Measurements from ENCODE around the gene INTS4.
"Not testable (repeated sequence)": the region's sequence is repeated elsewhere in the genome, so short reads cannot be mapped to it uniquely, and the experiment has no call there.

Gene INTS4

DNA sequence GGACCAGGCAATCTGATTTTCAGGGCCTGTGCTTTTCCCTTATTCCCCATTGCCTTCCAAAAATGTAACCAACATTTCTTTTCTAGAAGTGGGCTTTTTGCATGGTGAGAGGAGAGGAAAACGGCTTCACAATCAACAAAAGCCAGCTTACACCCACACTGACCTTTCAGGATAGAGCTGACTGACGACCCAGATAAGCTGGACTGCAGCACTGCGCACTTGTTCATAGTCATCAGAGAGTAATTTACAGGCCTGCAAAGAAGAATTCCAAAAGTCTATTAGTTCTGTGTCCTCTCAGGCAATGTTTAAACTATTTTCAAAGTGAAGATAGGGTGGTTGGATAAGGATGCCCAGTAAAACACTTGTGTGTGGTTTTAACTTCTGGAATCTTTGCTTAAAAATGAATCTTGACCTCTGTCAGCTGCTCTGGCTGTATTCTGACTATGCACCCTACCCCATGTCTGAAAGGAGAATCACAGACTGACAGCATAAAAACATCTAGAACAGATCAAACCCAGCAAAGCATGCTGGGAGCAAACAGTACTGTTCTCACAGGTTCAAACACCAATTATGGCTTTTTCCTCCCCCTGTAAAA, 35.8 kb downstream of the INTS4 start:
- DNase-seq, CTCF ChIA-PET, H3K4me1 Mint-ChIP-seq, H3K27ac Mint-ChIP-seq, H3K9me3 Mint-ChIP-seq, H3K4me3 Mint-ChIP-seq, H3K27me3 Mint-ChIP-seq: not testable (repeated sequence)
- peaks cover 20% of the 10 kb centered on the region for H3K36me3 Mint-ChIP-seq

DNA sequence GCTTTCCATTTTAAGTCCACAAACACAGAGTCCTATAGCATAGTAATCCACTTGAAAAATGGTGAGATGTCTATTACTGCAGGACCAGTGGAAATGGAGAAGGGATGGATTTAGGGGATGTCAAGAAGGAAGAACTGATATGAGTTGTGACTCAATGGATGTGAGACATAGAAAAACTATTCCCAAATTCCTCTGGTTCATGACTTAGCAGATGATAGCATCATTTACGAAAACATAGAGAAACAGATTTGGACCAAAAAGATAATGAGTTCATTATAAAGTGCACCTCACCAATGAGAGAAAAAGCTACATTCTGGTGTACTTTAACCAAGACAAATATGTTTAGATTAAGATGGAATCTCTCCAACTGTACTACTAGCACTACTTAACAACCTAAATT, 51.2 kb downstream of the INTS4 start:
- CTCF ChIA-PET, H3K27ac Mint-ChIP-seq, H3K4me3 Mint-ChIP-seq, DNase-seq, H3K9me3 Mint-ChIP-seq, H3K27me3 Mint-ChIP-seq, H3K4me1 Mint-ChIP-seq: not testable (repeated sequence)
- peaks cover 22% of the 10 kb centered on the region for H3K36me3 Mint-ChIP-seq

DNA sequence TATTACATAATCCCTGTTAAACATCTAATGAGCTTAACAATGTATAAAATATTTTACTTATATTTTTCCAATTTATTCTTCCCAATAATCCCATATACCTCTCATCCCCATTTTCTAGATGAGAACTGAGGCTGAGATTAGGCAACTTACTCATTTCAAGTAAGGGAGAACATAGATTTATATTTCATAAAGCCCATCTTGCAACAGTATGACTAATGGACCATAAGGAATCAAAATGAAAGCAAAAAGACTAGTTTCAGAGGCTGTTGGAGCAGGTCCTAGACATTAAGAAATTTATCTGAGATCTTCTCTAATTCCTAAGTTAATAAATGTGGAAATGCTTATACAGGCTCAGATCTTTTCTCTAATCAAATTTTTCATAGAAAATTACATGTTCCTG, 52.0 kb downstream of the INTS4 start:
- DNase-seq, H3K4me1 Mint-ChIP-seq, H3K4me3 Mint-ChIP-seq, CTCF ChIA-PET, H3K27me3 Mint-ChIP-seq, H3K27ac Mint-ChIP-seq, H3K9me3 Mint-ChIP-seq: not testable (repeated sequence)
- peaks cover 18% of the 10 kb centered on the region for H3K36me3 Mint-ChIP-seq

DNA sequence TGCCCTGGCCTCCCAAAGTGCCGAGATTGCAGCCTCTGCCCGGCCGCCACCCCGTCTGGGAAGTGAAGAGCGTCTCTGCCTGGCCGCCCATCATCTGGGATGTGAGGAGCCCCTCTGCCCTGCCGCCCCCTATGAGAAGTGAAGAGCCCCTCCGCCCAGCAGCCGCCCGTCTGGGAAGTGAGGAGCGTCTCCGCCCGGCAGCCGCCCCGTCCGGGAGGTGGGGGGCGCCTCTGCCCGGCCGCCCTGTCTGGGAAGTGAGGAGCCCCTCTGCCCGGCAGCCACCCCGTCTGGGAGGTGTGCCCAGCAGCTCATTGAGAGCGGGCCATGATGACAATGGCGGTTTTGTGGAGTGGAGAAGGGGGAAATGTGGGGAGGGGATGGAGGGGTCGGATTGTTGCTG, 60.9 kb downstream of the INTS4 start:
- H3K9me3 Mint-ChIP-seq, H3K27me3 Mint-ChIP-seq, CTCF ChIA-PET, H3K4me1 Mint-ChIP-seq, H3K27ac Mint-ChIP-seq, H3K4me3 Mint-ChIP-seq, DNase-seq: not testable (repeated sequence)
- H3K36me3 Mint-ChIP-seq, result peaks cover 36% of the 10 kb centered on the region

DNA sequence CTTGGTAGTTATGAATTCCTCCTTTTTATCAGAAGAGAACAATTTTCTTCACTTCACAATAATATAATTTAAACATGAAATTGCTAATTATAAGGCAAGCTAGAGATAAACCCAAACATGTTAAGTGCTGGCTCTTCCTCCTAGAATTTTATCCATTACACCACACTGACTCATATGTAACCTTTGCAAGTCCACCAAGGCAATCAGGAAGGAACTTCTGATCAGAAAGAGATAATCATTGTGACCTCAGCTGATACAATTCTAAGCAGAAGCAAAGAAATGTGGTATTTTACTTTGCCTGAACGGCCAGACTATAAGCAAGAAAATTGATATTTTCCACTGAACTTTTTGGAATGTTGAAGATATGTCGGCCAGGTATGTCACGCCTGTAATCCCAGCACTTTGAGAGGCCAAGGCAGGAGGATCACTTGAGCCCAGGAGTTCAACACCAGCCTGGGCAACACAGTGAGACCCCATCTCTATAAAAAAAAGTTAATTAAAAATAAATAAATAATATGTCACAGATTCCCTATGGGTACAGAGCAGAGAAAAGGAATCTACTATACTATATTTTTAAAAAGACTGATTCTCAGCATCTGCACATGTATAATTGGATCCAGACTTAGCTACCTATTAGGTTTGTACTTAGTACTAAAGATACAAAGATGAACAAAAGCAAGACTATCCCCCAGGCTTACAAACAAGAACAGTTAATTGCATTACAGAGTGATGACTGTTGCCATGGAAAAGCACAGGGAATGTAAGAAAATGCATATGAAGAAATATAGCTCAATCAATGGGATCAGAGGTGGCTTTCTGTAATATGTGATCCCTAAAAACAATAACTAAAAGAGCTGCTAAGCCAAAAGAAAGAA, 63.9 kb downstream of the INTS4 start:
- CTCF ChIA-PET, H3K4me1 Mint-ChIP-seq, H3K27ac Mint-ChIP-seq, H3K4me3 Mint-ChIP-seq, H3K27me3 Mint-ChIP-seq, DNase-seq, H3K9me3 Mint-ChIP-seq: not testable (repeated sequence)
- H3K36me3 Mint-ChIP-seq, result peaks cover 42% of the 10 kb centered on the region

DNA sequence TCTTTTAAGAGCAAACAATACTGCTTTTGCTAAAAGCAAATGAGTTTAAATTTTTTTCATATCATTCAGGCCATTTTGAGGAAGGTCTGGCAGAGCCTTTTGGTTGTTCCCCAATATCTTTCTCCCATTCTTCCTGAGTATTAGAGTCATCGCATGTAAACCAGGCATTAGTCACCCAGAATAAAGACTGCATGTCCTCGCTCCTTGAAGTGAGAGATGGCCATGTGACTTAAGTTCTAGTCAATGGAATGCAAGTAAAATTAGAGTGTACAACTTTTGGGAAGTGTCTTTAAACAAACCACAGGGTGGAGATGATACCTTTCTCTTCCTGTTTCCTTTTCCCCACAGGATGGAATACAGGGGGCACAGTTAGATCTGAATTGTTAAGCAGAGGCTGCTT, 76.8 kb downstream of the INTS4 start:
- H3K27me3 Mint-ChIP-seq, H3K9me3 Mint-ChIP-seq, H3K4me1 Mint-ChIP-seq, H3K4me3 Mint-ChIP-seq, CTCF ChIA-PET, DNase-seq: not testable (repeated sequence)
- peak overlapping the region; percentile 39 for H3K27ac Mint-ChIP-seq
- H3K36me3 Mint-ChIP-seq, result peaks cover 13% of the 10 kb centered on the region

DNA sequence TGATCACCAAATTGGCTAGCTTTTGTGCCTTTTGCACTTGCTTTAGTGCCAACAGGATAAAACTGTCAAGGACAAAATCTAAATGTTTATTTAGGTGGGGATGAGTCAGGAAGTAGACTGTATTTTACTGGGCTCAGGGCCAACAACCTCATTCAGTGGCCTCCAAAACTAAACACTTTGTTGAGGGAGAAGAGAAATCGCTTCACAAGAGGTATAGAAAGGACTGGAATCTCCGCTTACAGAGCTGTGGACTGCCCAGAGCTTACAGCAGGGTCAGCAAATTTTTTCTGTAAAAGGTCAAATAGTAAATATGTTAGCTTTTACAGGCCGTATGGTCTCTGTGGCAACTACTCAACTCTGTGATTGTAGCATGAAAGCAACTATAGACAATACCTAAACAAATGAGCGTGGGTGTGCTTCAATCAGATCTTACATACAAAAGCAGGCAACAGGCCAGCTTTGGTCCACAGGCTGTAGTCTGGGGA, 80.1 kb downstream of the INTS4 start:
- CTCF ChIA-PET, H3K27me3 Mint-ChIP-seq, DNase-seq, H3K4me3 Mint-ChIP-seq, H3K4me1 Mint-ChIP-seq, H3K9me3 Mint-ChIP-seq, H3K27ac Mint-ChIP-seq: not testable (repeated sequence)
- peaks cover 24% of the 10 kb centered on the region for H3K36me3 Mint-ChIP-seq

DNA sequence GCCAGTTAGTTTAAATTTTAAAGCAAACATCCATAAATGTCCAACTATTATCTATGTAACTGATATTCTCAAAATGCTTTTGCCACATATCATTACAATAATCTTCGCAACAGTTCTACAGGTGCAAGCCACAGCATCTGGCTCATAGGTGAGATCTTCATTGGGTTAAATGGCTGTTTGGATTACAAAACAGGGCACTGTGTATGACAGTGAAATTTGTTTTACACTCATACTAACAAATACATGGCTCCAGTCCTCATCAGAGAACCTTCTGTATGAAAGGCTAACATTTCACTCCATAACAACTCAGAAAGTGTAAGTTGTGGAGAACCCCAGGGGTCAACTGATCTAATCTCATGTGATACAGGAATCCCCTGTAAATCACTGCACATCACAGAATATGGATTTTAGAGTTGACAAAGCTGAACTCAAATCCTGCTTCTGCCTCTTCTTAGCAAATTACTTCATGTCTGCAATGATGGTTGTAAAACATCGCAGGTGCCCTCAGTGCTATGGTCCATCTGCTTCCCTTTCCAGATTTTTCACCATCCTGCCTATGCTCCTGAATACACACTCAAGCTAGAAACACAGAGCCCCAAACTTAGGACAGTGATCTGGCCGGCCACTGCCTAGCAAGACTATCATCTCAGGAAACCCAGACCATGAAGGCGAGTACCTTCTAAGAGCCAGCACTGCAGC, 80.7 kb downstream of the INTS4 start:
- H3K36me3 Mint-ChIP-seq, result peaks cover 22% of the 10 kb centered on the region
- H3K4me3 Mint-ChIP-seq, CTCF ChIA-PET, H3K27me3 Mint-ChIP-seq, H3K9me3 Mint-ChIP-seq, H3K4me1 Mint-ChIP-seq, H3K27ac Mint-ChIP-seq, DNase-seq: not testable (repeated sequence)

DNA sequence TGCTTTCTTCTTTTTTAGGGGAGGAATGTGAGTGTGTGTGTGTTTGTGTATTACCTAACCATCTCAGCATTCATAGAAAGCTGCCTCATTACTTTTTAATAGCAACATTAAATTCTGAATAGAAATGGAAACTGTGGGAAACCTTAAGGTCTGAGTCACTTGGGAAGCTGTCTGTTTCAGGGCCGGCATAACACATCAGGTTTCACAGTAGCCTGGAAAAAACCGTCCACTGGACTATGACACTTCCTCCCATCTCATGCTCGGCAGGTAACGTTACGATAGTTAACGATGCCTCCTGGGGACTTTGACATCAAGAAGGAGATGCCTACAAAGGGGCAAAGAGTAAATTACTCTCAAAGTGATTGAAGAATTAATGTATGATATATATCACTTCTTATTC, 83.6 kb downstream of the INTS4 start:
- H3K27ac Mint-ChIP-seq, CTCF ChIA-PET, H3K9me3 Mint-ChIP-seq, H3K4me1 Mint-ChIP-seq, DNase-seq, H3K4me3 Mint-ChIP-seq, H3K27me3 Mint-ChIP-seq: not testable (repeated sequence)
- peaks cover 21% of the 10 kb centered on the region for H3K36me3 Mint-ChIP-seq

DNA sequence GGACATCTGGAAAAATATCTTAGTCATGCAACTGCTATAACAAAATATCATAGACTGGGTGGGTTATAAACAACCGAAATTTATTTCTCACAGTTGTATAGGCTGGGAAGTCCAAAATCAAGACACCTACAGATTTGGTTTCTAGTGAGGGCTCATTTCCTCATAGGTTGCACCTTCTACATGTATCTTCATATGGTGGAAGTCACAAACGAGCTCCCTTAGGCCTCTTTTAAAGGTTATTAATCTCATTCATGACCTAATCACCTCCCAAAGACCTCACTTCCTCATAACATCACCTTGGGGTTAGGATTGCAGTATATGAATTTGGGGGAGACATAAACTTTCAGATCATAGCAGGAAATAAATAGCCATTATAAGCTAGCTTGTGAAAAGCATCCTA, 85.2 kb downstream of the INTS4 start:
- CTCF ChIA-PET, result no interaction called here
- Mint-ChIP-seq H3K36me3 (peaks cover 25% of the 10 kb centered on the region), H3K4me3 (no peak overlapping the region), H3K27ac (no peak overlapping the region), H3K27me3 (no peaks in the 10 kb centered on the region), H3K4me1 (no peaks in the 10 kb centered on the region), H3K9me3 (no peaks in the 10 kb centered on the region)
- DNase-seq, result no peak

DNA sequence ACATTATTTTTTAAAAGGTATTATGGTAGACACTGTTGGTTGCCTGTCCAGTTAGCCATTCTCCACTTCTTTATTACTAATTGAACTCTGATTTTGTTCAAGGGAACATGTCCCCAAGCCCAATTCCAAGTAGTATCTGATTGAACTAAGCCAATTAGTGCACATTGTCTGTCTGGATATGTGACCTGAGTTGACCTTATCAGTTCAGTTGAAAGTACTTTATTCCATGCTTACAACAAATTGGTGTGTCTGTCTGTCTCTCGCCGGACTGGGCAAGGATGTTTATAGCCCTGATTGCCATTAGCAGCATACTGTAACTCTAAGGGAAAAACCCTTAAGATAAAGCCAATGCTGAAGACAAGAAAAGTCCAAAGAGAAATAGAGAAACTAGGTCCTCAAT, 85.6 kb downstream of the INTS4 start:
- Mint-ChIP-seq H3K4me1 (no peaks in the 10 kb centered on the region), H3K27me3 (no peaks in the 10 kb centered on the region), H3K27ac (no peak overlapping the region), H3K9me3 (no peaks in the 10 kb centered on the region), H3K4me3 (no peak overlapping the region), H3K36me3 (peaks cover 27% of the 10 kb centered on the region)
- DNase-seq, result no peak
- CTCF ChIA-PET, result no interaction called here

DNA sequence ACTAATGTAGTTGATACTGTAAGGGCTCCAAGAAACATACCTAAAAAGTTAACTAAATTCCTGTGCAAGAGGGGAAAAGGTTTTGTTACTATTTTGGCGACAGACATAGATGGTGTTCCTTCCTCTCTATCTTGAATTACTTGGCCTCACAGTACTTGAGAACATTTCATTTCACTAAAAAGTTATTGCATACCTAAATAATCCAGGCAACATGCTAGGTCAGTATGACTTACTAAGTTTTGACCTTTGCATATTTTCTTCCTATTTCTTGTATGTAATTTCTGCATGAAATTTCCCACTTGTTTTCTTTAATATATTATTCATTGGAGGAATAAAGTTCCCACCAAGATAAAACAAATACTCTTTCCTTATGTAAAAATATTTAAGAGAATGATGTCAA, 99.5 kb downstream of the INTS4 start:
- H3K27ac Mint-ChIP-seq, H3K4me1 Mint-ChIP-seq, CTCF ChIA-PET, DNase-seq, H3K4me3 Mint-ChIP-seq, H3K9me3 Mint-ChIP-seq, H3K27me3 Mint-ChIP-seq: not testable (repeated sequence)
- H3K36me3 Mint-ChIP-seq, result peaks cover 28% of the 10 kb centered on the region

DNA sequence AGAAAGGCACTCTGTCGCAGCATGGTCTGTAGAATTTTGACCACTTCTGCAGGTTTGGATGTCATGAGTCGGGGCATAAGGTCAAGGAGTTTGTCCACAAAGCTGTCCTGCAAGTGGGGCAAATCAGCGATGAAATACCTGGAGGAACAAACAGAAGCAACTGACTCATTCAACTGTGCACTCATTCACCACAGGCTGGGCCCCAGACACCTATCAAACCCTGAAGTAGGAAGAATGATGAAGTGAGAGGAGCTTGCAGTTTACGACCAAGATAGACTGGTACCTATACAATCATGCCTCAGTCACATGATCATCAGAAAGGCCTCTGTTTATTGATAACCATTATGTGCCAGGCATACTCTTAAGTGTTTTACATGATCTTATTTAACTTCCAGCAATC, 102.8 kb downstream of the INTS4 start:
- H3K27ac Mint-ChIP-seq, H3K4me1 Mint-ChIP-seq, H3K27me3 Mint-ChIP-seq, CTCF ChIA-PET, H3K9me3 Mint-ChIP-seq, DNase-seq, H3K4me3 Mint-ChIP-seq: not testable (repeated sequence)
- peaks cover 44% of the 10 kb centered on the region for H3K36me3 Mint-ChIP-seq

DNA sequence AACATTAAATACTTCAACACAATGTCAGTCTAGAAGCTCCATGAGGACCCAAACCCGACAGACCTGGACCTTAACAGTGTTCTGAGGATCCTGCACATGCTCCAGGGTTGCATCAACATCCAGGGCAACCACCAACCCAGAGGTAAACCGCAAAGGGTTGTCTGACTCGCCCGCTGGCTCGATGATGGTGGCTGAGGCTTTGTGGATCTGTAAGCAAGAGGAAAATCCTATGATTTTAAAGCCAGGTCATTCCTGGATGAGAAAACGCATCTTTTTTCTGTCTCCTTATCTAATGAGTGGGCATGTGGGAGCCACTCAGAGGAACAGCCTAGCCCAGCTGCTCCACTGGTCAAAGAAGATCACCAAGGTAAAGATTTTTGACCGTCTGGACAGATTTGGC, 103.2 kb downstream of the INTS4 start:
- CTCF ChIA-PET, H3K27ac Mint-ChIP-seq, H3K9me3 Mint-ChIP-seq, H3K4me3 Mint-ChIP-seq, H3K4me1 Mint-ChIP-seq, DNase-seq, H3K27me3 Mint-ChIP-seq: not testable (repeated sequence)
- H3K36me3 Mint-ChIP-seq, result peaks cover 43% of the 10 kb centered on the region

DNA sequence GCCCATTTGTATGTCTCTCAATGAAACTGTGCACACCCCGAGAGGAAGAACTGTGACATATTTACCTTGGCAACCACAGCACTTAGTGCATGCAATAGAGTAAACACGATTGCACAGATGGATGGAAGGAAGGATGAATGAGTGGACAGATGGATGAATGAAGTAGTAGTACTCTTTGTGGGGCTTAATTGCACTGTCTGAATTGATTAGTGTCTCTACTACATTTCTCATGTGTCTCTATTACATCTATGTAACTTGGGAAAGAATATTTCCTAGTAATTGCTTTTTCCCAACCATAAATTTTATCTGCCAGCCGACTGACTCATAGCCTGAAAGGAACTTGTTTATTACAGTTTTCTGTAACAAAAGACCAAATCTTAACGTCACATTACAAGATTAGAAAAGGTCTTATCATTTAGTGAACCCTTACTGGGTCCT, 103.8 kb downstream of the INTS4 start:
- CTCF ChIA-PET, H3K4me3 Mint-ChIP-seq, DNase-seq, H3K27me3 Mint-ChIP-seq, H3K9me3 Mint-ChIP-seq, H3K4me1 Mint-ChIP-seq: not testable (repeated sequence)
- Mint-ChIP-seq H3K36me3 (peaks cover 46% of the 10 kb centered on the region), H3K27ac (peak overlapping the region; percentile 13)
